HG02759 (cell line): ENCODE data around the gene SLC26A11.
"Not testable (repeated sequence)": the region's sequence is repeated elsewhere in the genome, so short reads cannot be mapped to it uniquely, and the experiment has no call there.

Experiments
- ATAC-seq: cut with Tn5 transposase; IDR thresholded peaks from one replicate; pipeline ENCODE4 v1.9.1; 2021; ENCODE audit warnings: mild to moderate bottlenecking, moderate library complexity; ENCODE audit not compliant: unreplicated experiment

Gene SLC26A11

DNA sequence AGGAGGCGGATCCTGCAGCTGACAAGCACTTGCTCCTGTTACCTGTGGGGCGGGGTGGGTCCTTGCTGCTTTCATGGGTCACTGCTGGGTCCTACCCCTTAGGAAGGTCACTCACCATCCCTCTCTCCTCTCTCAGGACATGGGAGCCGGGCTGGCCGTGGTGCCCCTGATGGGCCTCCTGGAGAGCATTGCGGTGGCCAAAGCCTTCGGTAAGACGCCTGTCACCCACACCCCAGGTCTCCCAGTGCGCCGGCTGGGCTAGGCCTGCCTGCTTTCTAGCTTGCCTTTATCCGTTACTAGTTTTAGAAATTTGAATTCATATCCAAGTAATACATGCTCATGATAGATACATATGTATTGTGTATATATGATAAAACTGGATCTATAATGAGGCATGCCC, 17.2 kb downstream of the SLC26A11 start:
- no peak for ATAC-seq

DNA sequence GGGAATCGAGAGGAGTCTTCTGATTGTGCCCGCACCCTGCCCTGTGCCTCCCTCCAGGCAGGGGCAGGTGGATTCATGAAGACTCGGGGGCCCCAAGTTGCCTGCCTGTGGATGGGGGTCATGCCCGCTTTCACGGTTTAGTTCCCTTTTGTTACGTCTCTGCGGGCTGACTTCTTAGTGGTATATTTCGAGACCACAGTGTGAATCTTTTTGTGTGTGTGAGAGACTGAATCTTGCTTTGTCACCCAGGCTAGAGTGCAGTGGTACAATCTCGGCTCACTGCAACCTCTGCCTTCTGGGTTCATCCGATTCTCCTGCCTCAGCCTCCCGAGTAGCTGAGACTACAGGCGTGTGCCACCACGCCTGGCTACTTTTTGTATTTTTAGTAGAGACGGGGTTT, 22.3 kb downstream of the SLC26A11 start:
- no peak for ATAC-seq

DNA sequence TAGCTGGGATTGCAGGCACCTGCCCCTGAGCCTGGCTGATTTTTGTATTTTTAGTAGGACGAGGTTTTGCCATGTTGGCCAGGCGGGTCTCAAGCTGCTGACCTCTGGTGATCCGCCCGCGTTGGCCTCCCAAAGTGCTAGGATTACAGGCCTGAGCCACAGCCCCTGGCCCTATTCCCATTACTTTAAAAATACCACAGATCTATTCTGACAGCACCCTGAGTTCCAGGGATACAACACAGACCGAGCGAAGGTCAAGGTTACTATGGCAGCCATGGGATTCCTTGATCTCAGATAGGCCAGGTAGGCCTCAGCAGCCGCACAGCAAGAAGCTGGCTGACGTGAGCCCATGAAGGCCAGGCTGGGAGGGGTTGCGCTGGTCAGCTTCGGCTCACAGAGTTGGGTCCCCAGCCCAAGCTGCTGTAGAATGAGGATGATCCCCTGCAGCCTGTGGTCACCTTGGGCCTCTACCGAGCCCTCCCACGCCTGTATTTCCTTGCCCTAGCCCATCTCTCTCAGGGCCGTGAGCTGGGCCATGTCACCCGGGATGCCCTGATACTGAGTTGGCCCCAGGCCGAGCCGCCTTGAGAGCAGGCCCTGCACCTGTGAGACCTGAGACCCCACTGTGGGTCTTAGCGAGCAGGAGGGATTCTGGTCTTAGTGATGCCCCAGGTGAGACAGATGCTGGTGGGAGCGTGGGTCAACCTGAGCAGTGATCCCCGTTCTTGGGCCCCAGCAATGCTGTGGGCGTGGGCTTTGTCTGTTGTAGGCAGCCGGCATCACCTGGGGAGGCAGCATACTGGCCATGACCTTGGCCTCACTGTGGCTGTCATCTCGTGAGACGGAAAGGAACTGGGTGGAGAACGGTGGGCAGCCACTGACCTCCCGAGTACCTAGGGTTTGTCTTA, 23.6 kb downstream of the SLC26A11 start:
- ATAC-seq: no peak

DNA sequence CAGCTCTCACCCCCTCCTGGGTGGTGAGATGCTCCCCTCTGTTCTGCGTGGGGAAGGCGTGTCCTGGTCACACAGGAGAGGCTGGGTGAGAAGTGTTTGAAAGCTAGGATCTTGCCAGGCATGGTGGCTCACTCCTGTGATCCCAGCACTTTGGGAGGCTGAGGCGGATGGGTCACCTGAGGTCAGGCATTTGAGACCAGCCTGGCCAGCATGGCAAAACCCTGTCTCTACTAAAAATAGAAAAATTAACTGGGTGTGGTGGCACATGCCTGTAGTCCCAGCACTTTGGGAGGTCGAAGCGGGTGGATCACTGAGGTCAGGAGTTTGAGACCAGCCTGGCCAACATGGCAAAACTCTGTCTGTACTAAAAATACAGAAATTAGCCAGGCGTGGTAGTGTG, 24.2 kb downstream of the SLC26A11 start:
- not testable (repeated sequence) for ATAC-seq

DNA sequence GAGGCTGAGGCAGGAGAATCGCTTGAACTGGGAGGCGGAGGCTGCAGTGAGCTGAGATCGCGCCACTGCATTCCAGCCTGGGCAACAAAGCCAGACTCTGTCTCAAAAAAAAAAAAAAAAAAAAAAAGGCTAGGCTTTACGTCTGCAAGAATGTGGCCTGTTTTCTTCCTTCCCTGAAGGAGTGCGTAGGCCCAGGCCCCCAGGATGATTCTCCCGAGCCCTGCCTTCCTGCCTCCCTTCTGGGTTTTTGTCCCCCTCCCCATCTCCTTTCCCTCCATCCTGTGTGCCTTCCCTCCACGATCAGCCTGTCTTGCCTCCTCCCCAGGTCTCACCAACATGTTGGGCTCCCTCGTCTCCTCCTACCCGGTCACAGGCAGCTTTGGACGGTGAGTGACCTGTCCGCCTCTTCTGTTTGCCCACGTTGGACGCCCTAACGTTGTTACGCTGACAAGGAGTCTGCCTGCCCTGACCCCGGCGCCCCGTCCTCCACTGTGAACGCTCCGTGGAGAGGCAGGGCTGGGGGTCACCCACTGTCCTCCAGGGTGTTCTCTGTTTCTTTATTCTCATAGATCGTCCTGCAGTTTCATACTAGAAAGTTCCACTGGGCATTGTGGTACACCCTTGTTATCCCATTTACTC, 24.8 kb downstream of the SLC26A11 start:
- no peak for ATAC-seq

DNA sequence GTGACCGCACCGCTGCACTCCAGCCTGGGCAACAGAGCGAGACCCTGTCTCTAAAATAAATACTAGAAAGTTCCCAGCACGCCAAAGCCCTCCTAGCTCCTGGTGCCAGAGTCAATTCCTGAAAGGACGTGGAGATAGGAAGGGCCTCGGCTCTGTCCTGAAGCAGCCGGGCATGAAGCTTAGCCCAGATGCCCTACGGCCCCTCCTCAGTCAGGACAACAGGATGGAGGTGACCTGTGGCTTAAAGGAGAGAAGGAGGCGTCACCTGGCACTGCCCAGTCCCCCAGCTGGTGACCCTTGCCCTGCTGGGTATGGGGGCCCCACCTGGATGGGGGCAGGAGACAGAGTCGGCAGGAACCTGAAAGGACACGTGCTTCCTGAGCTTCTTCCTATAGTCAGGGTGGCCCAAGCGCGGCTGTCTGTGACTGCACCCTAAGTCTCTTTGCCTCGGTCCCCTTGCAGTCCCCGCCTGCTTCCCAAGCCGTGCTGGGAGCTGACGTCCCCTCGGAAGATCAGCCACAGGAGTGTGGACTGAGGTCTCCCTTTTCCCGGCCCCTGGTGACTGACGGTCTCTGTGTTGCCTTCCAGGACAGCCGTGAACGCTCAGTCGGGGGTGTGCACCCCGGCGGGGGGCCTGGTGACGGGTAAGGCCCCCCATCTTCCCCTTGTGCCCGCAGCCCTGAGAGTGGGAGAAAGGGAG, 25.5 kb downstream of the SLC26A11 start:
- no peak for ATAC-seq

DNA sequence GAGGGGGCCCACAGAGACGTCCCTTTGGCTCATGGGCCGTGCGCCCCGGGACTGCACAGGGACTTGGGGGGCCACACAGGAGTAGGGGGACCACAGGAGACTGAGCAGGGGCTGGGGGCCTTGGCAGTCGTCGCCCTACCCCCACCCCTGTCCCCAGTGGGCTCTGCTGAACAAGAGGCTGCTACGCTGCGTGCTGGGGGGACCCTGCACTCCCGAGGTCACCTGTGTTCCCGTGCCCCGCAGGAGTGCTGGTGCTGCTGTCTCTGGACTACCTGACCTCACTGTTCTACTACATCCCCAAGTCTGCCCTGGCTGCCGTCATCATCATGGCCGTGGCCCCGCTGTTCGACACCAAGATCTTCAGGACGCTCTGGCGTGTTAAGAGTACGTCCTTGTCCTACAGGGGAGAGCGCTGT, 26.0 kb downstream of the SLC26A11 start:
- no peak for ATAC-seq

DNA sequence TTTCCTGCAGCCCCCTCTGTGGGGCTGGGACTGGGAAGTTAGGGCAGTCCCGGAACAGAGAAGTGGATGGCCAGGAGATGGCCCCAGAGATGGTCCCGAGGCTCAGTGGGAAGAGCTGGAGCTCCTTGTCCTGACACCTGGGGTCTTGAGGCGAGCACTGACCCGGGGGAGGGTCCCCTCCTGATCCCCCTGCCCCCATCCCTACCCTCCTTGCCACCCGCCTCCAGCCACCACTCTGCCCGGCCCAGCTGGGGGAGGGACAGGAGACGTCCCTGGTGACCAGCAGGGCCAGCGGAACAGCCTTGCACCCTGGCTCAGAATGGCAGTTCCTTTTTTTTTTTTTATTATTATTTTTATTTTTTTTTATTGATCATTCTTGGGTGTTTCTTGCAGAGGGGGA, 26.5 kb downstream of the SLC26A11 start:
- ATAC-seq: no peak

DNA sequence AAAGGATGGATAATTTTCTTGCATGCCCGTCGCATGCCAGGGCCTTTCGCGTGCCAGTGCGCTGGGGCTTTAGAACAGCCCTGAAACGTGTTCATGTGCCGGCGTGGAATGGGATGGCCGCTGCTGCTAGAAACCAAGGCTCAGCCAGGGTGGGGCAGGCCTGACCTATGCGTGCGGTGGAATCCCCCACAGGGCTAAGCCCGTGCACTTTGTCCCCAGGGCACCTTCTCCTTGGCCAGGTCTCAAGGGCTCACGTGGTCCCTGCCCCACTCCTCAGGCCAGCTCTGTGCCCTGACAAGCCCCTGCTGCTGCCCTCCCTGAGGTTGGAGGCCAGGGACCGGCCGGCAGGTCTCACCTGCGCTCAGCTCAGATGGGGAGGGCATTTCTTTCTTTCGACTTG, 27.3 kb downstream of the SLC26A11 start:
- ATAC-seq: no peak

DNA sequence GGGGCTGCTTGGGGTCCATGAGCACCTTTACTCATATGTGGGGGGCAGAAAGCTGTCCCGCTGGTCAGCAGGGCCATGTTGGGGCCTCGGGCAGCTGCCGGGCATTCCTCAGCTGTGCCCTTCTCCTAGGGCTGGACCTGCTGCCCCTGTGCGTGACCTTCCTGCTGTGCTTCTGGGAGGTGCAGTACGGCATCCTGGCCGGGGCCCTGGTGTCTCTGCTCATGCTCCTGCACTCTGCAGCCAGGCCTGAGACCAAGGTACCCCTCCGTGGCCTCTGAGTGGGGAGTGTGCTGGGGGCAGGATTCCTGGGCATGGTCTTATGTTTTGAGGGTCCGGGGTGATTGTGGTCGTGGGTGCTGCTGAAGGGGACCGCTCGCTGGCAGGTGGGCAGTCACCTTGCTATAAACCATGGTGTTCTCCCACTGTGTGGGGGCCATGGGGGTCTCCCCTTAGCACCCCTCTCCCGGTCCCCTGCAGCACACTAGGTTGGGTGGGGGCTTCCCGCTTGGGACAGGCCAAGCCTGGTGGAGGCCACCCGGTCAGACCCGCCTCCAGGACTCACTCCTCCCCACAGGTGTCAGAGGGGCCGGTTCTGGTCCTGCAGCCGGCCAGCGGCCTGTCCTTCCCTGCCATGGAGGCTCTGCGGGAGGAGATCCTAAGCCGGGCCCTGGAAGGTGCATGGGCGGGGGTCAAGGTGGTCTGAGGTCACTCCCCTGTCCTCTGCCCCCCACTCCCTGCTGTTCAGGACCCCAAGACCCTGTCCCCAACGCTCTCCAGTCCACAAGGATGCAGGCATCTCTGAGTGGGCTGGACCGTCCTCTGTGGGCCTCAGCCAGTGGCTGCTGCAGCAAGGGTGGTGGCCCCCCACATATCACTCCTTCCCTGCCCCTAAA, 28.0 kb downstream of the SLC26A11 start:
- ATAC-seq: no peak

DNA sequence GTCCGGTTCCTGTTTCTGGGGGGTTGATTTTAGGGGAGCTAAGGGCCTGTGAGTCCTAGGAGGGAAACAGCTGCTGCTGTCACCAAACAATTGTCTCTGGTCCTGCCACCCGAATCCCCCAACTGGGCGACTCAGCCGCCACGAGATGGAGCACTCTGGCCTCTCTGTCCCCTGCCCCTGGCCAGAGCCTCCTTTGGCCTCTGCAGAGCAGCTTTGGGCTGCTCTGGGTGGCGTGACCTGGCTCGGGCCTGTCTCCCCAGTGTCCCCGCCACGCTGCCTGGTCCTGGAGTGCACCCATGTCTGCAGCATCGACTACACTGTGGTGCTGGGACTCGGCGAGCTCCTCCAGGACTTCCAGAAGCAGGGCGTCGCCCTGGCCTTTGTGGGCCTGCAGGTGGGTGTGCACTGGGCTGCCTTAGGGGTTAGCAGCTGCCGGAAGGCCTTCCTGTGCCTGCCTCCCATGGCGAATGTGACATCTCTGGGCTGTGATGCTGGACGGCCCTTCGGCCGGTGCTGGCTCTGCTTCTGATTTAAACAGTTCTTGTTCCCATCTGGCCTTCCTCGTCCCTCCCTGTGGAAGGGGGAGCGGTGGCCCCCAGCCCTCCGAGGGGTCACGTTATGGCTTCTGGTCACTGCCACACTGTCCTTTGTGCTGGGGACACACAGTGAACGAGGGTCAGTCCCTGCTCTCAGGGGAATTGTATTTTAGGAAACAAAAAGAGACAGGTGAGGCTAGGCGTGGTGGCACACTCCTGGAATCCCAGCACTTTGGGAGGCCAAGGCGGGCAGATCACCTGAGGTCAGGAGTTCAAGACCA, 28.9 kb downstream of the SLC26A11 start:
- no peak for ATAC-seq

DNA sequence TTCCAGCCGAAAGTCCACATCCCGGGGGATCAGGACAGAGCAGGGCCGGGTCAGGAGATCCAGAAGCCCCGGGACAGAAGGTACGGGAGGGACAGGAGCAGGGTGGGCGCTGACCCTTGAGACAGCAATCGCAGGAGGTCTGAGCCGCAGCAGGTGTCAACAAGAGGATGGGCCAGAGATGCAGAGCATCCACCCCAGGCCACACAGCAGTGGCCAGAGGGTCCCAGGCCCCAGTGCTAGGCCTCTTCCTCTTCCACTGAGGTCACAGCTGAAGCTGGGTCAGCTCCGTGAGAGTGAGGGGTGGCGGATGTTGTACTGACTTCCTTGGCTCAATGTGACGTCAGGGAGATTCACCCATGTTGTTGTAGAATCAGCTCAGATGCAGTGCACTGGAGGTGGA, 31.7 kb downstream of the SLC26A11 start:
- ATAC-seq: no peak

DNA sequence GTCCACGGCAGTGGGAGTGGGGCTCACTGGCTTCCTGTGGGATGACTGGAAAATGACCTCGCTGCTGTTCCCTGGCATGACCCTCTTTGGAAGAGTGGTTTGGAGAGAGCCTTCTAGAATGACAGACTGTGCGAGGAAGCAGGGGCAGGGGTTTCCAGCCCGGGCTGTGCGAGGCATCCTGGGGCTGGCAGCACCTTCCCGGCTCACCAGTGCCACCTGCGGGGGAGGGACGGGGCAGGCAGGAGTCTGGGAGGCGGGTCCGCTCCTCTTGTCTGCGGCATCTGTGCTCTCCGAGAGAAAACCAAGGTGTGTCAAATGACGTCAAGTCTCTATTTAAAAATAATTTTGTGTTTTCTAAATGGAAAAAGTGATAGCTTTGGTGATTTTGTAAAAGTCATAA, 32.6 kb downstream of the SLC26A11 start:
- no peak for ATAC-seq

DNA sequence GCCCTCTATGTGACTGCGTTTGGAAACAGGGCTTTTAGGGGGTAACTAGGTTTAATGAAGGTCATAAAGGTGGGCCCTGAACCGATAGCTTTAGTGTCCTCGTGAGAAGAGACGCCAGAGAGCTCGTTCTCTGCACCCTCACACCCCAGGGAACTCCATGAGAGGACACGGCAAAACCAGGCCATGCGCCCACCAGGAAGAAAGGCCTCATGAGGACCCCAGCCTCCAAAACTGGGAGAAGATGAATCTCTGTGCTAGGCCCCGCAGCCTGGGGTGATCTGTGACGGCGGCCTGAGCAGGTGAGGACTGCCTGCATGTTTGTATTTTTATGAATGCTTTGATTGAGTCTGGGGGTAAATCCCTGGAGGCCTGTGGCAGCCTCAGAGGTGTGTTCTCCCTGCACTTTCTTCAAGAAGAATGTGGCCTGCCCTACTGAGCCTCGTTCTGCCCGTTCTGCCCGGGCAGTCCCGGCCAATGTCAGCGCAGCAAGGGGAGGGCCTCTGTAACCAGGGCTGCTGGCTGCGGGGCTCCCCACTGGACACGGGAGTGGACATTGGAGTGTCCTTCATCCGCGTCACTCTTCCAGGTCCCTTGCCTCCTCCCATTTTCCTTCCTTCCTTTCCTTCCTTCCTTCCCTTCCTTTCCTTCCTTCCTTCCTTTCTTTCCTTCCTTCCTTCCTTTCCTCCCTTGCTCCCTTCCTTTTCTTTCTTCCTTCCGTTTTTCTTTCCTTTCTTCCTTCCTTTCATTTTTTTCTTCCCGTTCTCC, 33.6 kb downstream of the SLC26A11 start:
- ATAC-seq: no peak

DNA sequence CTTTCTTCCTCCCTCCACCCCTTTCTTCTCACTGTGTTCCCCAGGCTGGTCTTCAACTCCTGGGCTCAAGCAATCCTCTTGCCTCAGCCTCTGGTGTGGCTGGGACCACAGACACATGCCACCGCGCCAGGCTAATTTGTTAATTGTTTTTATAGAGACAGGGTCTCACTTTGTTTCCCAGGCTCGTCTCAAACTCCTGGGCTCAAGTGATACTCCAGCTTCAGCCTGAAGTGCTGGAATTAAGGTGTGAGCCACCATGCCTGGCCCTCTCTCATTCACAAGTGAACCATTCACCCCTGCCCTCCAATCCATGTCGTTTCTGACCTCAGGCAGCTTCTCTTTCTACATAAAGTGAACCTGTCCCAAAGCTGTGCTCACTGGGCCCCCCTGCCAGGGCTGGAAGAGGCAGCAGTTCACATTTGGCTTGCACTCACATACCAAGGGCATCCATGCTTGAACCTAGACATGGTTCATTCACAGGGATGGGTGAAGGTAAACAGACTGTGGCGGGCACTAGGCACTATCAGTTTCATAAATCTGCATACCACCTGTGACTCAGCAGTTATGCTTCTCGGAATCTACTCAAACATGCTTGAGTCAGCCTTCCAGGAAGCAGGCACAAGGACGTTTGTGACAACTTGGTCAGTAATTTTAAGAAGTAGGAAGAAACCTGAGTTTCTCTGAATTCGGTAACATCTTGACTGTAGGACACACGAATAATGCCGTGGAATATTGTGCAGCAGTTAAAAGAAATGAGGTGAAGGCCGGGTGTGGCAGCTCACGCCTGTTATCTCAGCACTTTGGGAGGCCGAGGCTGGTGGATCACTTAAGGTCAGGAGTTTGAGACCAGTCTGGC, 34.4 kb downstream of the SLC26A11 start:
- ATAC-seq: peak; percentile 66

DNA sequence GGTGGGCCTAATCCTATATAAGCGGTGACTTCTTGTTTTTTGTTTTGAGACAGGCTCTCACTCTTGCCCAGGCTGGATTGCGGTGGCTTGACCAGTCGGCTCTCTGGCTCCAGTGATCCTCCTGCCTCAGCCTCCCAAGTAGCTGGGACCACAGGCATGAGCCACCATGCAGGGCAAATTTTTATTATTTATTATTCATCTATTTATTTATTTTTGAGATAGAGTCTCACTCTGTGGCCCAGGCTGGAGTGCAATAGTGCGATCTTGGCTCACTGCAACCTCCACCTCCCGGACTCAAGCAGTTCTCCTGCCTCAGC, 35.8 kb downstream of the SLC26A11 start:
- ATAC-seq: no peak

DNA sequence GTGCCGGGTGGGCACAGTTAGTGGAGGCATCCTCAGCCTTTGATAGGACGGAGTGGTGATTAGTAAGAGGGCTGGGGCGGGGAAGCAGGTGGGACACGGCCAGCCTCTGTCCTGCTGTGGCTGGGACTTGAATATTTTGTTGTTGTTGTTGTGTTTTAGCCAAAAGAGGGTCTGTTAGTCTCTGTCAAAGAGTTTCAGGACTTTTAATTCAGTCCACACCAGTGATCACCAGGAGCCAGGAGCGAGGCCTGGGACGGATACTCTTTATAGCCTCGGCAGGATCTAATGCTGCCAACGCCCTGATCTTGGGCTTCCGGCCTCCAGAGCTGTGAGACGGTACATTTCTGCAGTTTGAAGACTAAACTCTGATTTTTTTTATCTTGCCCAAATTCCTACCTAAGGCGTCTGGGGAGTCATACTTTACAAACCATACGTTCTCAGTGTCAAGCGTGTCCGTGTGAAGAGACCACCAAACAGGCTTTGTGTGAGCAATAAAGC, 37.5 kb downstream of the SLC26A11 start:
- no peak for ATAC-seq

DNA sequence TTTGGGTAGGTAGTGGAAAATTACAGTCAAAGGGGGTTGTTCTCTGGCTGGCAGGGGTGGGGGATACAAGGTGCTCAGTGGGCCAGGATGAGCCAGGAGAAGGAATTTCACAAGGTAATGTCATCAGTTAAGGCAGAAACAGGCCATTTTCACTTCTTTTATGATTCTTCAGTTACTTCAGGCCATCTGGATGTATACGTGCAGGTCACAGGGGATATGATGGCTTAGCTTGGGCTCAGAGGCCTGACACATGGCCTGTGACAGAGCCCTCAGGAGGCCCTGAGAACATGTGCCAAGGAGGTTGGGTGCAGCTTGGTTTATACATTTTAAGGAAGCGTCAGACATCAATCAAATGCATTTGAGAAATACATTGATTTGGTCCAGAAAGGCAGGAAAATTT, 38.1 kb downstream of the SLC26A11 start:
- ATAC-seq: not testable (repeated sequence)
